RPMI8226 (cell line): ENCODE results near the gene TTLL11.

Source experiments
- DNase-seq: peaks from one replicate; pipeline ENCODE4 v3.0.0-alpha.2; 2015

Gene TTLL11

DNA sequence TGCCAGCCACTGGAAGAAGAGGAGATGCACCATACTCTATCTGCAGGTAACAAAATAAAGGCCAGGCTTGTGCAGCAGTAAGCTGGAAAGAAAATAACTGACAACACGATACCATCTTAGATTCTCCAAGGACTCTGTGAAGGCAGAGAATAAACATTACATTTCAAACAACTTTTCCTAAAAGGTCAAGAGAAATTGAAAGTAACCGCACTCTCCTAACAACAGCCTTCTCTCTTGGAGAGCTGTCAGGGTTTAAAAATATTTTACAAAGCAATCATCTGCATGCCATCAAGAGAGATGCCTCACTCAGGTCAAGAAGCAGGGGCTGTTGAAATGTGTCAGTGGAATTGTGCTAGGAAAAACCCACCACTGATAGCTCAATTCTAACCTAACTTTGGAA is 13.5 kb upstream of the TTLL11 start:
- DNase-seq, result no peak

- DNase-seq, result no peak
These were observed 10.9 kb upstream of the TTLL11 start for GRCh38 chr9:122103985-122104384.

- no peak for DNase-seq
These were observed 9.0 kb upstream of the TTLL11 start for GRCh38 chr9:122102156-122102555.

- no peak for DNase-seq
These were observed 7.6 kb upstream of the TTLL11 start for GRCh38 chr9:122100756-122101155.

DNA sequence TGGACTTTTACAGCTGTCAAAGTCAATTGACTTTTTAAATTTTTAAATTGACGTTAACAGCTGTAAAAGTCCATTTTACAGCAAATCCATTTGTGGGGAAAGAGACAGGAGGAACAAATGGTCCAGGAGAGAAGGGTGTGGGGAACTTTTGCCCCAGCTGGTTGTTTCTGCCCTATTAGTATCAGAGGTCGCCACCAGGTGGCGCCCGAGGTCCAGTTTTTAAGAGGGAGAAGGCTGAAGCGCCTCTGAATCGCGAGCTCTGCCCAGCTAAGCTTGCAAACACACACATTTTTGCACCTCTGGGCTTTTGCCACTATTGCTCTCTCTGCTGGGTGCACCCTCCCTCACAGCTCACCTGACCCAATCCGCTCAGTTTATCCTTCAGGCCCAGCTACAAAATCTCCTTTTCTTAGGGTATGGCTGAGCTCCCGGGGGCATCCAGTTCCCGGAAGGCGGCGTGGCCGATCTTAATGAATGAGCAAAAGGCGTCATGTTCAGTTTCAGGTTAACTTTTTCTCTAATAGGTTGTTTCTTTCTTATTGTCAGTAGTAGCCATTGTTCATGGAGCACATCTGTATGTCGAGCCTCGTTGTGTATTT is 6.3 kb upstream of the TTLL11 start:
- DNase-seq, result peak; percentile 91

DNA sequence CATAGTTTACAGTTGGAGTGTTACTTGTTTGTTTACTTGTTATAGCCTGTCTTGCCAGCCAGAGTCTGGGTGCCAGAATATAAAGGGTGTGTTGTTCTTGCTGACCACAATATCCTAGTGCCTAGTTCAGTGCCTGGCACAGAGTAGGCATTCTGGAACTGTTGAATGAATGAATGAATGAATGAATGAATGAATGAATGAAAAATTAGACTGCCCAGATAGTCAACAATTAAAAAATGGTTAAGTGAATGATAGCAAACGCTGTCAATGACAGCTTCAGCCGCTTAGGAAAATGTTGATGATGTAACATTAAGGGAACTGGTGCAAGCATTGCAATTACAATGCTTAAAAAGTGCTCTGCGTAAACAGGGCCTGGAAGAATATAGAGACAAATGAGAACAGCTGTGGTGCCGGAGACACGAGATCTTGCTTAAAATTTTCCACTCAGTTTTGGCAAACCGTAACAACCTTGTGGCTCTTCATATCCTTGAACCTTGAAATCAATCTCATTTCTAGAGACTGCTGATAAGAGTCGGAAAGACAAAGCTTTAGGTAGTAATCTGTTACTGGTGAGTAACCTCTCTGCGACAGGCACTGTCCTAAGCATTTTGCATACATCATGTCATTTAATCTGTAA is 4.7 kb upstream of the TTLL11 start:
- DNase-seq, result no peak

- DNase-seq, result no peak
These were observed 3.7 kb upstream of the TTLL11 start for GRCh38 chr9:122096620-122097415.

GRCh38 chr9:122095010-122095767 is 2.1 kb upstream of the TTLL11 start:
- peak; percentile 80 for DNase-seq

- no peak for DNase-seq
These were observed 1.2 kb downstream of the TTLL11 start for GRCh38 chr9:122091682-122092592.

GRCh38 chr9:122090981-122091380 is 2.1 kb downstream of the TTLL11 start:
- DNase-seq, result no peak

DNA sequence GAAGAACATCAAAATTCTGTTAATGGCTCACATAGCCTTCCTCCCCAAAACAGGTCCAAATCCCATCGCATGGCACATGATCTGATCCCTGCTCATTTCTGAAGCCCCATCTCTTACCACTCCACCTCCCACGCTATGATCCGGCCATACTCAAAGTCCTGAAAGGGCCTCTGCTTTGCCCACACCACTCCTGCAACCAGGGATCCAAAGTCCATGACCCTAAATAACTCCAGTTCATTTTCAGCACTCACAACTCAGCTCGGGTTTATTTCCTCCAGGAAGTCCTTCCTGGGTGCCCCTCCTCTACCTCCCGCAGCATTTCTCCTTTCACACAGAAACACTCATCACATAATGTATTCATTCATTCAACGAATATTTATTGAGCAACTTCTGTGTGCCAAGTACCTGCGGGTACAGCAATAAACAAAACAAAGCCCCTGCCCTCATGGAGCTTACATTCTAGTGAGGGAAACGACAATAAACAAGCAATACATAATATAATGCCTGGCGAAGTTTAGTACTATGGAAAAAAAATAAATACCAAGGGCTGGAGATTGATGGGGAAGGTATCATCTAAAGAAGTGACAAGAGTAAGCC is 2.7 kb downstream of the TTLL11 start:
- no peak for DNase-seq

- no peak for DNase-seq
These were observed 4.0 kb downstream of the TTLL11 start for GRCh38 chr9:122088880-122089706.

DNA sequence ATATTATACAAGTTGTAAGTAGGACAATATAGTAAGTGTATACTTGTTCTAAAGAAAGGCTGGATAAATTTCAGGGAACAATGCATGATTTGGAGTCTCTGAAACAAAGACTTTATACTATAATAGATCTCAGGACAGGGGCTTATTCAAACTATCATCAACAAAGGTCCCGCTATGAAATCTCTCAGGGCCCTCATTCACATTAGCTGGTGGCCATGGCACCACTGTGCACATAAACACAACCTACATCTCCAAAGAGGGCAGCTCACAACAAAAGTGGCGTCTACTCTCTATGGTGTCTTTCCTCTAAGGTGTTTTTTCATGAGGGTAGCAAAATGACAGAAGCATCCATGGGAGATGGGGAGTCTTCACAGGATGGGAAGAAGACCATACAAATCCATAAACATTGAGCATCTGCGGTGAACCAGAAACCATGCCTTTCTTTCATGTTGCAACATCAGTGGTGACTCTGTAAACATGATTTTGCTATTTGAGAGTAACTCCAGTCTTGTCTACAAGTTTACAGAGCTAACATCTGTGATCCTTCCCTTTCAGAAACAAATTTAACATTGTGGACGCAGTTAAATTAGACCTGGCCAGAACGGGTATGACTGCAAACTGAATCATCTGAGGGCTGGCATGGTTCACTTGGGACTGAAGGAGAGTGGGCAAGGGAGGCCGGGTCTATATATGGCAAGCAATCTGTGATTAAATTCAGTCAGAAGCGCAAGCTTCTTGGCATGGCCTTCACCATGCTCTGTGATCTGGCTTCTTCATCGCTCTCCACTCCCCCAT is 5.5 kb downstream of the TTLL11 start:
- DNase-seq, result no peak

- DNase-seq, result no peak
These were observed 6.2 kb downstream of the TTLL11 start for GRCh38 chr9:122086873-122087272.

DNA sequence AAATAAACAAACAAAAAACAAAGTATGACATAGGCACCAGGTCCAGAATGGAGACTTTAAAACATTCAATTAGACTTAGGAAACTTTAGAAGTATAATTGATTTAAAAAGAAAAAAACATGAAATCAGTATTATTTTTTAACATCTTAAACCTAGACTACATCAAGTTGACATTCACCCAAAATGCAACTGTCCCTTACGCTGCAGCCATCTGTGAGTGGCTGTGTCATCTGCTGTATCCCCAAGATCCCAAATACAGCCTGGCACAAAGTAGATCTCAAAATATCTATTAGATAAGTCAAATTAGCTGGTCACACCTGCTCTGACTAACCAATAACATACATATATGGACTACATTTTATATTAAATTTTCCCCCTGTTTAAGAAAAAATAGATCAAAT is 7.8 kb downstream of the TTLL11 start:
- DNase-seq, result no peak

GRCh38 chr9:122084026-122084675 is 9.0 kb downstream of the TTLL11 start:
- no peak for DNase-seq

DNA sequence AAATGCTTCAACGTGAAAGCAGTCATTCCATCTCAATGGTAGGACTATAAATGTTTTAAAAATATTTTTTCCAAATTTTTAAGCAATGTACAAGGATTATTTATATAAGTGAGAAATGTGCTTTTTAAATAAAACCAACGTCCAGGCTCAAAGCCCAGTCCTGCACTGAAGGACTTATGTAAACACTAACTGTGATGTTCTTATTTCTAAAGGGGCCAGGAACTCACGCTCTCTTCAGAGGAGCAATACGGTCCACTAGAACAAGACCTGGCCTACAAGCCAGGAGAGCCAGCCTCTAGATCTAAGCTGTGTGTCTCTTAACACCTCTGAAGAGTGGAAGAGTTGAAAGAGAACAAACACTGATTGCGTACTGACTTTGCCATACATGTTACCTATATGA is 12.1 kb downstream of the TTLL11 start:
- DNase-seq, result no peak

DNA sequence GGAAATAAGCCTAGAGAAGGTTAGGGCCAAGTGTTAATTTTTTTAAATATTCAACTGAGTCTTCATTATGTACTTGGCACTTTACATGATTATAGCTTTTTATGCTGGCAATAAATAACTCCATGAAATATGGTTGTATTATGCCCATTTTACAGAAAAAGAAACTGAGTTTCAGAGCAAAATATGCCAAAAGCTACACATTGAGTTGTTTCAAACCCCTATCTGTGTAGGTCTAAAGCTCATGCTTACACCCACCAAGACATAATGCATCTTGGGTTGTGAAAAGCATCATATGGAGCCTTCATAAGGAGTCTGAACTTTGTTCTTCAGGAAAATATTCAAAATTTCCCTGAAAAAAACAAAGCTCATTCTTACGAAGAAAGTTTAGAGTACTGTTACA is 14.6 kb downstream of the TTLL11 start:
- no peak for DNase-seq

DNA sequence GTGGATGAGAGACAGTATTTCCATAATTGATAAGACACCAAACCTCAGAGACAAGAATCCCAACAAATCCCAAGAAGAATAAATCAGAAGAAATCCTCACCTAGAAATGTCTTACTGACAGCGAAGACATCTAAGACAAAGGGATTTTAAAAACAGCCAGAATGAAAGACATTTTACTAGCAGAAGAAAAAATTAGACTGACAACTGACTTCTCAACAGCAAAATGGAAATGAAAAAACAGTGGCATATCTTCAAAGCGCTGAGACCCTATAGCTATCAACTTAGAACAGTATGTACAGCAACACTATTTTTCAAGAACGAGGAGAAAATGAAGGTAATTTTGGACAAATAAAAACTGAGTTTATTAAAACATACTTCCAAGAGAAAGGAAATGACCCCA is 16.3 kb downstream of the TTLL11 start:
- DNase-seq, result no peak

DNA sequence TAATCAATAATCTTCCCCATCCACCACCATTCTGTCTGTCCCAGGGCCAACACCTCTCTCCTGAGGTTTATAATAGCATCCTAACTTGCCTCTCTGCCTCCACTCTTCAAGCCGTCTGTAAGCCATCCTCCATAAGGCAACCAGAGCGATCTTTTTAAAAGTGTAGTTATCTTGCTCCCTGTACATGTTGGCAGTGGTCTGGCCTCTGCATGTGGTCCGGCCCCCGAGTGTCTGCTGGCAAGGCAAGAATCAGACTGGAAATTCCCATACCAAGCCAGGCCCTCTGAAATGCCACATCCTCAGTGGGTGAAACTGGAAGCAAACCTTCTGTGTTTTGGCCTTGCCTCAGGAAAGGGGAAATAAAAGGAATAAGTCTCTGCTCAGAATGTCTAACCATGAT is 17.0 kb downstream of the TTLL11 start:
- no peak for DNase-seq
